Body of pancreas (tissue), 4 donors: ENCODE data around the gene ZMYM4. TPM values are rescaled to one million over a fixed set of nuclear protein-coding genes. Genes with fewer than 3 reads are reported as not detected.

Source experiments
- ATAC-seq: fragments of 150-250 bp; one replicate; pipeline ENCODE4 v1.9.1; 2016
- DNase-seq, 4 donors: peaks; one replicate each; pipeline ENCODE4 v3.0.0-alpha.2; 2019
- H3K27ac ChIP-seq, 4 donors: fragments of 200-600 bp; sonication (generic); 1 replicate in 3 of 4; 2 replicates in 1 of 4; pipeline versions ENCODE4 v1.5.1 to v1.6.1; 2016 to 2019; ENCODE audit warnings: mild to moderate bottlenecking in 1 of 4, mixed read lengths in 1 of 4, moderate library complexity in 1 of 4
- H3K27me3 ChIP-seq, 2 donors: fragments of 200-600 bp; sonication (generic); one replicate each; pipeline ENCODE4 v1.6.0; 2016; ENCODE audit warnings: mild to moderate bottlenecking in 1 of 2
- H3K36me3 ChIP-seq, 2 donors: fragments of 200-600 bp; sonication (generic); replicated peaks in 1 of 2; 2 replicates each; pipeline ENCODE4 v1.5.1; 2016; ENCODE audit warnings: low read depth in 2 of 2; ENCODE audit not compliant: insufficient read depth in 1 of 2
- H3K4me1 ChIP-seq: fragments of 200-600 bp; sonication (generic); one replicate; pipeline ENCODE4 v1.6.0; 2016
- H3K4me3 ChIP-seq, 2 donors: fragments of 200-600 bp; sonication (generic); 1 replicate in 1 of 2; 2 replicates in 1 of 2; pipeline ENCODE4 v1.5.1; 2016 to 2019
- H3K9me3 ChIP-seq, 3 donors: fragments of 200-600 bp; sonication (generic); 1 replicate in 2 of 3; 2 replicates in 1 of 3; pipeline ENCODE4 v1.5.1; 2016
- CTCF ChIP-seq, 7 experiments: fragments of 450-650 bp in 4 of 7; fragments of 200-600 bp in 3 of 7; sonication (generic) in 3 of 7; IDR thresholded peaks; one replicate each; pipeline ENCODE4 v1.5.1; 2016 to 2019; ENCODE audit warnings: antibody characterized with exemption in 7 of 7
- POLR2A ChIP-seq, 3 donors: fragments of 450-650 bp; IDR thresholded peaks; one replicate each; pipeline ENCODE4 v1.6.1; 2016; ENCODE audit warnings: antibody characterized with exemption in 3 of 3, mild to moderate bottlenecking in 2 of 3
- WGBS, 2 donors: methylation state at CpG; one replicate each; pipeline ENCODE4 v1.1.5; 2017; 5-methylcytosine and 5-hydroxymethylcytosine counted together
- intact Hi-C: fragments of 100-400 bp; cut with DNase I; formaldehyde crosslinking; loops from one replicate; pipeline ENCODE4 v1.15.1; 2023
- total RNA-seq, 2 donors: library from RNA; depleted of rRNA; stranded (reverse); fragments of >200 nt; gene quantifications; one replicate each; pipeline ENCODE4 v1.1.0, GENCODE V29; 2016

Gene ZMYM4
- total RNA-seq, 2 donors from 2014 or later = 15.2 to 33.2 TPM

GRCh38 chr1:35359995-35360394, 91.5 kb downstream of the ZMYM4 start:
- intact Hi-C loops = no loop called here
- no peak for TF ChIP-seq CTCF (IDR thresholded peaks at IDR 0.05)
- TF ChIP-seq POLR2A (IDR thresholded peaks at IDR 0.05) = no peak
- no peaks in the 10 kb centered on the region for H3K9me3 ChIP-seq
- H3K27me3 ChIP-seq = no peaks in the 10 kb centered on the region
- peaks cover 0 to 2% of the 10 kb centered on the region in 2 donors for H3K36me3 ChIP-seq
- H3K27ac ChIP-seq = no peak overlapping the region
- H3K4me1 ChIP-seq = no peaks in the 10 kb centered on the region
- no peak overlapping the region for H3K4me3 ChIP-seq
- ATAC-seq (no peak), DNase-seq (no peak)

GRCh38 chr1:35361638-35362037, 93.1 kb downstream of the ZMYM4 start:
- H3K9me3 ChIP-seq = no peaks in the 10 kb centered on the region
- no peak overlapping the region for H3K27ac ChIP-seq
- no peaks in the 10 kb centered on the region for H3K27me3 ChIP-seq
- H3K4me1 ChIP-seq = no peaks in the 10 kb centered on the region
- intact Hi-C loops = no loop called here
- no peak for DNase-seq
- H3K36me3 ChIP-seq = peaks cover 0 to 2% of the 10 kb centered on the region in 2 donors
- H3K4me3 ChIP-seq = no peak overlapping the region
- no peak for ATAC-seq
- no peak for TF ChIP-seq CTCF (IDR thresholded peaks at IDR 0.05)
- TF ChIP-seq POLR2A (IDR thresholded peaks at IDR 0.05) = no peak
- WGBS, 2 donors = 80 to 85% methylated on average over 3 of the region's 3 CpGs

- WGBS, 2 donors = 82 to 91% methylated on average over 3 of the region's 3 CpGs
- Histone ChIP-seq H3K27ac (no peak overlapping the region), H3K27me3 (no peaks in the 10 kb centered on the region), H3K9me3 (no peaks in the 10 kb centered on the region), H3K4me3 (no peak overlapping the region), H3K4me1 (no peaks in the 10 kb centered on the region), H3K36me3 (peaks cover 0 to 3% of the 10 kb centered on the region in 2 donors)
- no peak for TF ChIP-seq POLR2A (IDR thresholded peaks at IDR 0.05)
- TF ChIP-seq CTCF (IDR thresholded peaks at IDR 0.05) = no peak
- ATAC-seq = no peak
- DNase-seq = no peak
- intact Hi-C loops = no loop called here
Observed at GRCh38 chr1:35364741-35365140, 96.2 kb downstream of the ZMYM4 start.

GRCh38 chr1:35367914-35368313, 99.4 kb downstream of the ZMYM4 start:
- no peak overlapping the region for H3K4me3 ChIP-seq
- no peaks in the 10 kb centered on the region for H3K27me3 ChIP-seq
- 100% methylated on average over 2 of the region's 2 CpGs for WGBS, 2 donors
- DNase-seq (no peak), ATAC-seq (no peak)
- H3K36me3 ChIP-seq = peaks cover 0 to 3% of the 10 kb centered on the region in 2 donors
- TF ChIP-seq POLR2A (IDR thresholded peaks at IDR 0.05) (no peak), CTCF (IDR thresholded peaks at IDR 0.05) (no peak)
- no peaks in the 10 kb centered on the region for H3K9me3 ChIP-seq
- intact Hi-C loops = no loop called here
- H3K27ac ChIP-seq = no peak overlapping the region
- H3K4me1 ChIP-seq = peaks cover 6% of the 10 kb centered on the region

- peaks cover 6% of the 10 kb centered on the region for H3K4me1 ChIP-seq
- WGBS, 2 donors = 40 to 47% methylated on average over 4 of the region's 4 CpGs
- peak; percentile 56 for ATAC-seq
- H3K4me3 ChIP-seq = no peak overlapping the region
- no peaks in the 10 kb centered on the region for H3K9me3 ChIP-seq
- TF ChIP-seq POLR2A (IDR thresholded peaks at IDR 0.05) (no peak), CTCF (IDR thresholded peaks at IDR 0.05) (no peak)
- DNase-seq = peak; percentile 59 to 79 (median 73)
- peaks cover 0 to 1% of the 10 kb centered on the region in 2 donors for H3K36me3 ChIP-seq
- H3K27me3 ChIP-seq = no peaks in the 10 kb centered on the region
- intact Hi-C loops = no loop called here
- peak overlapping the region in 3 of 4 donors; percentile 50 to 69 (median 55) for H3K27ac ChIP-seq
Observed at GRCh38 chr1:35369922-35370671, 101.6 kb downstream of the ZMYM4 start.
